Measurements from ENCODE around the gene CLSTN1.

The CLSTN1 gene

DNA sequence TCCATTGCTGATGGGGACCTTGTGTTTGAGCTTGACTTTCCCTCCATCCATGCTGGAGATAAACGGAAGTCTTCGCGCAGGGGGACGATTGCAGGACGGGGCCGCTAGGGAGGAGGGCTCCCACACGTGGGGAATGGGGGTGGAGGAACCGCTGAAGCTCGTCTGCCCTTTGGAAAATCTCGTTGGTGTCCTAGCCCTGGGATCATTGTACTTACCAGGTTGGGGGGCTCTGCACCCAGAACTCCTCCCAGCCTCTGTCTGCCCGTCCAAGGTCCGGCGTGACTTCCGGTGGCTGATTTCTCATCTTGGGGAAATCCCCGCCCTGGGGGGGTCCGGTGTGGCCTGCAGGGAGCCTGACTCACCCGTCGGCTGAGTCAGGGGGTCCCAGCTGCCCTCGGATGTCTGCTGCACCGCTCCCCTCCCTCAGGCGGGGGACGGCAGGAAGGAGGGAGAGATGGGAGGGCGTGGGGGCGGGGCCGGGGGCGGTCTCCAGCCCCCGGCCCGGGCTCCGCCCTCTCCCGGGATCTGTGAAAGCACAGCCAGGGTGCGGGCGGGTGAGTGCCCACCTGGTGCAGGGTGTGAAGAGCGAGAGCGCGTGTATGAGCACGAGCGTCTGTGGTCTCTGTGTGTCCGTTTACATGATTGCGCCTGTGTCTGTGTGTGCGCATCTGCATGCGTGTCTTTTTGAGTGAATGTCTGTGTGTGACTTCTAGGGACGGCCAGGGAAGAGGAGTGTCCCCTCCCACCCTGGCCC lies 136.5 kb downstream of the CLSTN1 start:
- ATAC-seq = peak; percentile 68

DNA sequence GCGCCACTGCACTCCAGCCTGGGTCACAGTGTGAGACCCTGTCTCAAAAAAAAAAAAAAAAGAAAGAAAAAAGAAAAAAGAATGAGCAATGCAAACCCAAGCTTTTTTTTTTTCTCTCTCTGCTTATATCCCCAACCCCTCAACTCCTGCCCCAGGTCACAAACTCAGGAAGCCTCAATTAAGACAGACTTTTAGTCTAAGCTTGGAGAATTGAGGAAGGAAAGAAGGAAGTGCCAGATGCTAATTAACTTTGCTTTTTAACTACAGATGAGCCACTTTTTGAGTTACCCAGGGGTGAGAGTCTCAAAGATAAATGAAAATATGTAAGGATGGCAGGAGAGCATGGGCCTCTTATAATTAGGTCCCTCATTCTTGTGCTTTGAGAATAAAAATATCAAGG lies 139.0 kb downstream of the CLSTN1 start:
- no peak for ATAC-seq
- no peak for TF ChIP-seq ISL1 (CRISPR knock-in tag; IDR thresholded peaks at IDR 0.05)
- TF ChIP-seq ESRRG (CRISPR knock-in tag; IDR thresholded peaks at IDR 0.05) = no peak
- no peak for TF ChIP-seq ZFP30 (CRISPR knock-in tag; IDR thresholded peaks at IDR 0.05)
- TF ChIP-seq ZC3H10 (CRISPR knock-in tag; IDR thresholded peaks at IDR 0.05) = no peak
- no peak for TF ChIP-seq CREB5 (CRISPR knock-in tag; IDR thresholded peaks at IDR 0.05; ENCODE audit: low read depth)
- no peak for TF ChIP-seq TOX (CRISPR knock-in tag; IDR thresholded peaks at IDR 0.05; ENCODE audit: borderline replicate concordance)

More for the DNA sequence above, 136.5 kb downstream of the CLSTN1 start:
- peak; percentile 47; the same call in 1 of the 2 replicates for TF ChIP-seq PATZ1 (CRISPR knock-in tag; IDR thresholded peaks at IDR 0.05; ENCODE audit: borderline replicate concordance)
- TF ChIP-seq POU6F1 (CRISPR knock-in tag; IDR thresholded peaks at IDR 0.05; ENCODE audit: borderline replicate concordance, low read depth) = no peak

DNA sequence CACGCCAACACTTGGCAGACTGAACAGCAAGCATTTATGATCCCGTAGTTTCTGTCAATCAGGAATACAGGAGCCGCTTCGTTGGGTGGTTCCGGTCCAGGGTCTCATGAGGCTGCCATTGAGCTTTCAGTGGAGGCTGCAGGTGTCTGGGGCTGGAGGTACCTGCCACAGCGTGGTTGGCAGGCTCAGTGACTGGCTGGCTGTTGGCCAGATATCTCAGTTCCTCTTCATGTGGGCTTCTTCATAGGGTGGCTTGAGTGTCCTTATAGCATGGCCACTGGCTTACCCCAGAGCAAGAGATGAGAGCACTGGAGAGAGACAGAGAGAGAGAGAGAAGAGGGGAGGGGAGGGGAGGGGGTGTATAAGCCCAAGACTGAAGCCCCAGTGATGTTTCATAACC lies 142.9 kb downstream of the CLSTN1 start:
- TF ChIP-seq SNAI2 (CRISPR knock-in tag; IDR thresholded peaks at IDR 0.05) = no peak
- no peak for TF ChIP-seq ZFP30 (CRISPR knock-in tag; IDR thresholded peaks at IDR 0.05)
- no peak for TF ChIP-seq CREB5 (CRISPR knock-in tag; IDR thresholded peaks at IDR 0.05; ENCODE audit: low read depth)
- TF ChIP-seq POU6F1 (CRISPR knock-in tag; IDR thresholded peaks at IDR 0.05; ENCODE audit: borderline replicate concordance, low read depth) = no peak
- TF ChIP-seq ISL1 (CRISPR knock-in tag; IDR thresholded peaks at IDR 0.05) = no peak
- no peak for TF ChIP-seq PPARA (CRISPR knock-in tag; IDR thresholded peaks at IDR 0.05; ENCODE audit: borderline replicate concordance)
- TF ChIP-seq PATZ1 (CRISPR knock-in tag; IDR thresholded peaks at IDR 0.05; ENCODE audit: borderline replicate concordance) = no peak
- no peak for TF ChIP-seq ZNF8 (CRISPR knock-in tag; IDR thresholded peaks at IDR 0.05)
- no peak for TF ChIP-seq GLIS3 (CRISPR knock-in tag; IDR thresholded peaks at IDR 0.05)
- no peak for TF ChIP-seq TSHZ2 (CRISPR knock-in tag; IDR thresholded peaks at IDR 0.05)
- no peak for TF ChIP-seq ZFP3 (CRISPR knock-in tag; IDR thresholded peaks at IDR 0.05)
- no peak for TF ChIP-seq ZNF565 (CRISPR knock-in tag; conservative IDR thresholded peaks at IDR 0.05; ENCODE audit: low read depth)
- no peak for TF ChIP-seq RARB (CRISPR knock-in tag; IDR thresholded peaks at IDR 0.05)
- TF ChIP-seq ESRRG (CRISPR knock-in tag; IDR thresholded peaks at IDR 0.05) = no peak
- no peak for TF ChIP-seq CSRNP3 (CRISPR knock-in tag; IDR thresholded peaks at IDR 0.05)
- no peak for TF ChIP-seq CSDC2 (CRISPR knock-in tag; IDR thresholded peaks at IDR 0.05)
- TF ChIP-seq OSR1 (CRISPR knock-in tag; IDR thresholded peaks at IDR 0.05) = no peak
- TF ChIP-seq ARNTL (CRISPR knock-in tag; IDR thresholded peaks at IDR 0.05; ENCODE audit: borderline replicate concordance, low read depth) = no peak
- no peak for TF ChIP-seq ZNF70 (CRISPR knock-in tag; IDR thresholded peaks at IDR 0.05)
- ATAC-seq = no peak
